SIG-M5 treated with dmso at 0.1 percent for 504 hours (cell line): ENCODE measurements around the gene CCDC88C.
"Not testable (repeated sequence)": the region's sequence is repeated elsewhere in the genome, so short reads cannot be mapped to it uniquely, and the experiment has no call there.

Source experiments
- DNase-seq: peaks from one replicate; lab custom pipeline; 2025; ENCODE audit not compliant: unreplicated experiment; lab: John Stamatoyannopoulos, UW

The CCDC88C gene

GRCh38 chr14:91417120-91417982 lies at the start of gene CCDC88C:
CCDC88C (minus strand) TSS chr14:91417820; CDS start chr14:91417690, 130 bp downstream.
- peak; percentile 71 for DNase-seq

- DNase-seq = no peak
These were observed 48.6 kb upstream of the CCDC88C start for GRCh38 chr14:91466192-91466591.

- no peak for DNase-seq
These were observed 47.1 kb upstream of the CCDC88C start for GRCh38 chr14:91464615-91465205.

GRCh38 chr14:91458612-91459011 lies 41.0 kb upstream of the CCDC88C start:
- DNase-seq = no peak

GRCh38 chr14:91456283-91456682 lies 38.7 kb upstream of the CCDC88C start:
- DNase-seq = no peak

GRCh38 chr14:91454580-91454979 lies 37.0 kb upstream of the CCDC88C start:
- DNase-seq = no peak

- DNase-seq = no peak
These were observed 36.5 kb upstream of the CCDC88C start for GRCh38 chr14:91454155-91454554.

GRCh38 chr14:91453744-91454143 lies 36.1 kb upstream of the CCDC88C start:
- no peak for DNase-seq

GRCh38 chr14:91444335-91445020 lies 26.9 kb upstream of the CCDC88C start:
- DNase-seq = no peak

GRCh38 chr14:91439345-91439744 lies 21.7 kb upstream of the CCDC88C start:
- DNase-seq = no peak

GRCh38 chr14:91438845-91439244 lies 21.2 kb upstream of the CCDC88C start:
- DNase-seq = no peak

- not testable (repeated sequence) for DNase-seq
These were observed 18.6 kb upstream of the CCDC88C start for GRCh38 chr14:91436266-91436665.

- DNase-seq = no peak
These were observed 11.8 kb upstream of the CCDC88C start for GRCh38 chr14:91429385-91429784.

GRCh38 chr14:91428931-91429330 lies 11.3 kb upstream of the CCDC88C start:
- not testable (repeated sequence) for DNase-seq

GRCh38 chr14:91425531-91425944 lies 7.9 kb upstream of the CCDC88C start:
- peak; percentile 47 for DNase-seq

GRCh38 chr14:91424813-91425530 lies 7.4 kb upstream of the CCDC88C start:
- DNase-seq = no peak

GRCh38 chr14:91420686-91421085 lies 3.1 kb upstream of the CCDC88C start:
- DNase-seq = no peak

GRCh38 chr14:91419451-91419850 lies 1.8 kb upstream of the CCDC88C start:
- DNase-seq = peak; percentile 20

GRCh38 chr14:91419044-91419397 lies 1.4 kb upstream of the CCDC88C start:
- peak; percentile 86 for DNase-seq

GRCh38 chr14:91418387-91419043 lies 895 bp upstream of the CCDC88C start:
- DNase-seq = peak; percentile 86

GRCh38 chr14:91417983-91418386 lies 365 bp upstream of the CCDC88C start:
- peak; percentile 54 for DNase-seq
